H1 (cell line): ENCODE results near the gene STXBP6. TPM values are rescaled to one million over a fixed set of nuclear protein-coding genes. Genes with fewer than 3 reads are reported as not detected.

Experiments
- CTCF ChIA-PET: fragments of 300-600 bp; sonication (Branson Sonifier 250); formaldehyde crosslinking; loops from one replicate; lab custom pipeline; 2021; ENCODE audit not compliant: partially characterized antibody; lab: Charles Lee
- POLR2A ChIA-PET: fragments of 300-600 bp; sonication (Branson Sonifier 250); formaldehyde crosslinking; loops from one replicate; lab custom pipeline; 2021; ENCODE audit warnings: inconsistent platforms; ENCODE audit not compliant: partially characterized antibody; lab: Charles Lee
- DNase-seq, 2 experiments: peaks; one replicate each; pipeline versions ENCODE4 v3.0.0 to v3.0.0-alpha.2; 2010 to 2022; ENCODE audit warnings: low spot score in 2 of 2, low read depth in 1 of 2, mixed read lengths in 1 of 2
- FAIRE-seq: peaks from 2 replicates; lab custom pipeline; 2011; peaks lifted over from hg19 to GRCh38; lab: Jason Lieb, UNC
- H2AFZ ChIP-seq: 2 replicates; pipeline ENCODE4 v1.8.1; 2012; ENCODE audit warnings: low read length, inconsistent platforms
- H2AK5ac ChIP-seq: 2 replicates; pipeline ENCODE4 v1.6.1; 2013; ENCODE audit warnings: low read depth, low read length
- H2BK120ac ChIP-seq: replicated peaks from 2 replicates; pipeline ENCODE3; 2013; ENCODE audit warnings: low read depth, low read length, inconsistent platforms
- H2BK12ac ChIP-seq: 2 replicates; pipeline ENCODE4 v1.6.1; 2013; ENCODE audit warnings: low read depth, low read length
- H2BK15ac ChIP-seq: 2 replicates; pipeline ENCODE4 v1.6.1; 2013; ENCODE audit warnings: low read length
- H2BK20ac ChIP-seq: 2 replicates; pipeline ENCODE4 v1.6.1; 2013; ENCODE audit warnings: low read length
- H2BK5ac ChIP-seq: 2 replicates; pipeline ENCODE4 v1.6.1; 2013; ENCODE audit warnings: low read depth, low read length
- H3K14ac ChIP-seq: 2 replicates; pipeline ENCODE4 v1.6.1; 2013; ENCODE audit warnings: inconsistent platforms; ENCODE audit not compliant: insufficient read length
- H3K18ac ChIP-seq: 2 replicates; pipeline ENCODE4 v1.6.1; 2013; ENCODE audit warnings: low read length; ENCODE audit errors: extremely low read depth
- H3K23ac ChIP-seq: 2 replicates; pipeline ENCODE4 v1.6.1; 2013; ENCODE audit warnings: inconsistent platforms; ENCODE audit not compliant: insufficient read length
- H3K23me2 ChIP-seq: 2 replicates; pipeline ENCODE4 v1.6.1; 2013; ENCODE audit warnings: low read depth, low read length
- H3K27ac ChIP-seq: 2 replicates; pipeline ENCODE4 v1.6.1; 2011; ENCODE audit warnings: low read depth, low read length, inconsistent platforms
- H3K27me3 ChIP-seq, 4 experiments: replicated peaks in 1 of 4; 1 replicate in 1 of 4; 2 replicates in 3 of 4; pipeline versions ENCODE4 v1.6.1 to v1.8.1; 2011 to 2013; ENCODE audit warnings: low read length in 3 of 4, mild to moderate bottlenecking in 3 of 4, inconsistent platforms in 2 of 4, mixed read lengths in 2 of 4, moderate library complexity in 1 of 4; ENCODE audit not compliant: control insufficient read depth in 3 of 4, insufficient read depth in 3 of 4; ENCODE audit errors: extremely low read depth in 1 of 4
- H3K36me3 ChIP-seq, 4 experiments: 2 replicates each; pipeline versions ENCODE4 v1.6.1 to v1.8.1; 2011 to 2013; ENCODE audit warnings: mild to moderate bottlenecking in 4 of 4, low read length in 3 of 4, moderate library complexity in 2 of 4, control low read depth in 1 of 4, inconsistent platforms in 1 of 4; ENCODE audit not compliant: insufficient read depth in 4 of 4, control insufficient read depth in 2 of 4
- H3K4ac ChIP-seq: replicated peaks from 2 replicates; pipeline ENCODE3; 2013; ENCODE audit warnings: low read length, low read depth, mixed read lengths, inconsistent platforms; ENCODE audit not compliant: insufficient read length
- H3K4me1 ChIP-seq, 4 experiments: replicated peaks in 1 of 4; 1 replicate in 1 of 4; 2 replicates in 3 of 4; pipeline versions ENCODE4 v1.6.1 to v1.8.1; 2011 to 2013; ENCODE audit warnings: low read length in 3 of 4, inconsistent platforms in 2 of 4, mixed read lengths in 1 of 4; ENCODE audit not compliant: insufficient read depth in 4 of 4, control insufficient read depth in 3 of 4
- H3K4me2 ChIP-seq, 2 experiments: 2 replicates each; pipeline versions ENCODE4 v1.6.1 to v1.8.1; 2011 to 2013; ENCODE audit warnings: low read depth in 2 of 2, low read length in 2 of 2, control low read depth in 1 of 2, inconsistent platforms in 1 of 2, mild to moderate bottlenecking in 1 of 2; ENCODE audit not compliant: insufficient read depth in 1 of 2
- H3K4me3 ChIP-seq, 4 experiments: fragments of 200-600, 300-600 bp in 1 of 4; sonication (generic), shearing (Covaris generic), sonication (Bioruptor Twin) in 1 of 4; 2 replicates each; pipeline versions ENCODE4 v1.5.1 to v1.8.1; 2011 to 2016; ENCODE audit warnings: low read length in 4 of 4, low read depth in 3 of 4, control low read depth in 2 of 4, inconsistent platforms in 2 of 4, mild to moderate bottlenecking in 2 of 4, mixed read lengths in 1 of 4, moderate library complexity in 1 of 4; ENCODE audit not compliant: insufficient read depth in 2 of 4; ENCODE audit errors: extremely low read depth in 1 of 4
- H3K56ac ChIP-seq: replicated peaks from 2 replicates; pipeline ENCODE3; 2013; ENCODE audit warnings: low read depth, mild to moderate bottlenecking, mixed read lengths, low read length, inconsistent platforms; ENCODE audit not compliant: insufficient read length
- H3K79me1 ChIP-seq: 2 replicates; pipeline ENCODE4 v1.6.1; 2013; ENCODE audit warnings: low read depth, low read length, control low read depth
- H3K79me2 ChIP-seq, 2 experiments: 2 replicates each; pipeline versions ENCODE4 v1.6.1 to v1.8.1; 2012 to 2013; ENCODE audit warnings: low read length in 2 of 2, mild to moderate bottlenecking in 2 of 2, inconsistent platforms in 1 of 2; ENCODE audit not compliant: insufficient read depth in 2 of 2, control insufficient read depth in 1 of 2
- H3K9ac ChIP-seq, 4 experiments: replicated peaks in 1 of 4; 1 replicate in 1 of 4; 2 replicates in 3 of 4; pipeline versions ENCODE4 v1.6.1 to v1.8.1; 2011 to 2013; ENCODE audit warnings: low read depth in 3 of 4, low read length in 3 of 4, control low read depth in 2 of 4, mild to moderate bottlenecking in 2 of 4, moderate library complexity in 2 of 4, inconsistent platforms in 1 of 4; ENCODE audit errors: extremely low read depth in 1 of 4
- H3K9me3 ChIP-seq, 2 experiments: 2 replicates each; pipeline versions ENCODE4 v1.6.1 to v1.8.1; 2012 to 2013; ENCODE audit warnings: mild to moderate bottlenecking in 2 of 2, moderate library complexity in 2 of 2, control low read depth in 1 of 2, inconsistent platforms in 1 of 2, low read depth in 1 of 2, low read length in 1 of 2, mixed read lengths in 1 of 2; ENCODE audit not compliant: insufficient read depth in 2 of 2
- H4K20me1 ChIP-seq, 2 experiments: replicated peaks in 1 of 2; 2 replicates each; pipeline versions ENCODE3 to v1.8.1; 2011 to 2013; ENCODE audit warnings: inconsistent platforms in 2 of 2, low read length in 2 of 2, mild to moderate bottlenecking in 1 of 2; ENCODE audit not compliant: insufficient read depth in 2 of 2, control insufficient read depth in 1 of 2
- H4K5ac ChIP-seq: 2 replicates; pipeline ENCODE4 v1.6.1; 2013; ENCODE audit warnings: low read length, low read depth, mixed read lengths, inconsistent platforms; ENCODE audit not compliant: insufficient read length
- H4K8ac ChIP-seq: 2 replicates; pipeline ENCODE4 v1.8.0; 2013; ENCODE audit warnings: mild to moderate bottlenecking, moderate library complexity, low read length, inconsistent platforms; ENCODE audit not compliant: insufficient read depth; ENCODE audit errors: extremely low read depth
- H4K91ac ChIP-seq: replicated peaks from 2 replicates; pipeline ENCODE3; 2013; ENCODE audit warnings: low read length, mixed read lengths, inconsistent platforms; ENCODE audit not compliant: insufficient read length
- BACH1 ChIP-seq: IDR thresholded peaks from 2 replicates; pipeline ENCODE4 v1.6.1; 2012; ENCODE audit warnings: low read length, improper control_type of control experiment
- CEBPB ChIP-seq: IDR thresholded peaks from 2 replicates; pipeline ENCODE4 v1.6.1; 2012; ENCODE audit warnings: low read depth, low read length
- CREB1 ChIP-seq: IDR thresholded peaks from 2 replicates; pipeline ENCODE4 v1.6.1; 2012; ENCODE audit warnings: inconsistent platforms
- EGR1 ChIP-seq: IDR thresholded peaks from 2 replicates; pipeline ENCODE4 v1.6.1; 2011; ENCODE audit warnings: low read depth, low read length, borderline replicate concordance
- FOSL1 ChIP-seq: IDR thresholded peaks from 2 replicates; pipeline ENCODE4 v1.6.1; 2011; ENCODE audit warnings: mild to moderate bottlenecking, low read depth, low read length, moderate library complexity; ENCODE audit not compliant: insufficient read depth
- POLR2AphosphoS5 ChIP-seq: IDR thresholded peaks from 2 replicates; pipeline ENCODE4 v1.6.1; 2011; ENCODE audit warnings: low read depth, low read length
- POU5F1 ChIP-seq: IDR thresholded peaks from 2 replicates; pipeline ENCODE4 v1.6.1; 2011; ENCODE audit warnings: low read depth, mild to moderate bottlenecking, low read length, moderate library complexity
- RBBP5 ChIP-seq: IDR thresholded peaks from 2 replicates; pipeline ENCODE4 v1.7.1; 2012; ENCODE audit warnings: low read depth, mild to moderate bottlenecking, inconsistent platforms, low read length, moderate library complexity, borderline replicate concordance
- SIN3A ChIP-seq, 2 experiments: IDR thresholded peaks in 1 of 2; conservative IDR thresholded peaks in 1 of 2; 2 replicates each; pipeline ENCODE4 v1.6.1; 2011 to 2012; ENCODE audit warnings: low read length in 2 of 2, improper control_type of control experiment in 1 of 2, low read depth in 1 of 2, mild to moderate bottlenecking in 1 of 2
- TEAD4 ChIP-seq: IDR thresholded peaks from 2 replicates; pipeline ENCODE4 v1.6.1; 2012; ENCODE audit warnings: low read depth, low read length, inconsistent platforms, mixed read lengths
- YY1 ChIP-seq: IDR thresholded peaks from 2 replicates; pipeline ENCODE4 v1.6.1; 2011; ENCODE audit warnings: low read depth, mild to moderate bottlenecking, low read length
- ZNF274 ChIP-seq: IDR thresholded peaks from 2 replicates; pipeline ENCODE4 v1.7.0; 2012; ENCODE audit warnings: low read length, borderline replicate concordance; ENCODE audit errors: extremely low read depth
- WGBS, 2 experiments: shearing (Covaris generic) in 1 of 2; methylation state at CpG; one replicate each; pipeline versions ENCODE4 v1.1.6 to v1.1.7; 2013 to 2015; ENCODE audit warnings: low lambda C conversion rate in 2 of 2, mixed read lengths in 2 of 2, inconsistent platforms in 1 of 2, low coverage in 1 of 2, missing lambda C conversion rate in 1 of 2; ENCODE audit not compliant: insufficient replicate concordance in 2 of 2, insufficient coverage in 1 of 2, insufficient read length in 1 of 2; ENCODE audit errors: extremely low coverage in 1 of 2, missing lambda C conversion rate in 1 of 2; 5-methylcytosine and 5-hydroxymethylcytosine counted together
- polyA plus RNA-seq, 7 experiments: library from polyadenylated mRNA; depleted of rRNA in 3 of 7; stranded (reverse) in 5 of 7; unstranded in 2 of 7; fragments of >200 nt in 5 of 7; fragments of 200-250 nt in 2 of 7; gene quantifications; 1 replicate in 5 of 7; 2 replicates in 1 of 7; 4 replicates in 1 of 7; pipeline versions ENCODE4 v1.2.1 to v1.2.3, GENCODE V29; 2011 to 2013; ENCODE audit warnings: missing spikeins in 2 of 7, mixed read lengths in 2 of 7
- total RNA-seq: library from RNA; stranded (reverse); fragmentation: NEBNext Ultra II Directional; extraction: Animal tissue kit (Norgen Biotek cat#: 25700); gene quantifications from 2 replicates; pipeline ENCODE4 v1.2.1, GENCODE V29; 2021
- TF ChIP-seq, protein P1 (sequence below), 3 experiments: IDR thresholded peaks; 1 replicate in 2 of 3; 2 replicates in 1 of 3; pipeline versions ENCODE4 v1.5.1 to v1.6.1; 2011; ENCODE audit warnings: low read length in 3 of 3, mild to moderate bottlenecking in 3 of 3, inconsistent platforms in 2 of 3, low read depth in 1 of 3, moderate library complexity in 1 of 3; ENCODE audit not compliant: insufficient read depth in 1 of 3; ENCODE audit errors: control extremely low read depth in 1 of 3

Gene STXBP6
- total and polyA plus RNA-seq, 2 of the 8 experiments (the other 6 are each of a cell fraction or from before 2014, with no cell fraction given): 9.4 to 18.1 TPM

DNA sequence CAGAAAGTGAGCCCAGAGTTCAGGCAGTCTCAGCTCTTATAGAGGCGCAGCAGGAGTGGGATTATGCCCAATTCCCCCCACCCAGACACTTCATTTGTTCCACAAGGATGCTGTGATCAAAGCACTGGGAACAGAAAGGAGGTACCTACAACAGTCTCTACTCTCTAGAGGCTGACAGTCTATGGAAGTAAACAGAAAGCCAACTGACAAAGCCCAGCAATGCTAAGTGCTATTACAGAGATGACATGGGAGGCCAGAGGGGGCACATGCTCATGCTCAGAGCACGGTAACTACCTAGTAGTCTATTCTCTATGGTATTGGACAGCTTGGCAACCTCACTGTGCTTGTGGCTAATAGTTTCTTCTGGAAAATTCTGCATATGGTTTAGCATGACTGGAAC lies 85.9 kb downstream of the STXBP6 start:
- TF ChIP-seq POU5F1: no peak
- TF ChIP-seq ZNF274: no peak
- no peak for TF ChIP-seq SIN3A (conservative IDR thresholded peaks at IDR 0.05 in 1 of 2, IDR thresholded peaks at IDR 0.05 in 1 of 2; ENCODE audit: low read depth in 1 of 2, low read length in 2 of 2)
- no peak for TF ChIP-seq BACH1
- no peak for TF ChIP-seq YY1
- no peak for TF ChIP-seq RBBP5
- TF ChIP-seq, protein P1, sequence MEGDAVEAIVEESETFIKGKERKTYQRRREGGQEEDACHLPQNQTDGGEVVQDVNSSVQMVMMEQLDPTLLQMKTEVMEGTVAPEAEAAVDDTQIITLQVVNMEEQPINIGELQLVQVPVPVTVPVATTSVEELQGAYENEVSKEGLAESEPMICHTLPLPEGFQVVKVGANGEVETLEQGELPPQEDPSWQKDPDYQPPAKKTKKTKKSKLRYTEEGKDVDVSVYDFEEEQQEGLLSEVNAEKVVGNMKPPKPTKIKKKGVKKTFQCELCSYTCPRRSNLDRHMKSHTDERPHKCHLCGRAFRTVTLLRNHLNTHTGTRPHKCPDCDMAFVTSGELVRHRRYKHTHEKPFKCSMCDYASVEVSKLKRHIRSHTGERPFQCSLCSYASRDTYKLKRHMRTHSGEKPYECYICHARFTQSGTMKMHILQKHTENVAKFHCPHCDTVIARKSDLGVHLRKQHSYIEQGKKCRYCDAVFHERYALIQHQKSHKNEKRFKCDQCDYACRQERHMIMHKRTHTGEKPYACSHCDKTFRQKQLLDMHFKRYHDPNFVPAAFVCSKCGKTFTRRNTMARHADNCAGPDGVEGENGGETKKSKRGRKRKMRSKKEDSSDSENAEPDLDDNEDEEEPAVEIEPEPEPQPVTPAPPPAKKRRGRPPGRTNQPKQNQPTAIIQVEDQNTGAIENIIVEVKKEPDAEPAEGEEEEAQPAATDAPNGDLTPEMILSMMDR (IDR thresholded peaks at IDR 0.05; ENCODE audit: control extremely low read depth in 1 of 3, insufficient read depth in 1 of 3, low read depth in 1 of 3, low read length in 3 of 3): no peak
- TF ChIP-seq POLR2AphosphoS5: no peak
- no peak for TF ChIP-seq CEBPB
- no peak for TF ChIP-seq TEAD4
- no peak for TF ChIP-seq EGR1
- no peak for TF ChIP-seq FOSL1
- TF ChIP-seq CREB1: no peak
- POLR2A ChIA-PET: no interaction called here
- Histone ChIP-seq H3K4ac (no peak overlapping the region), H3K36me3 (no peaks in the 10 kb centered on the region), H2AK5ac (no peak overlapping the region), H3K79me2 (no peaks in the 10 kb centered on the region), H2BK5ac (no peak overlapping the region), H3K9me3 (no peaks in the 10 kb centered on the region), H2AFZ (no peak overlapping the region), H3K27ac (no peak overlapping the region), H3K18ac (no peak overlapping the region), H3K9ac (no peak overlapping the region), H3K23me2 (no peaks in the 10 kb centered on the region), H3K56ac (no peak overlapping the region), H3K4me2 (no peak overlapping the region), H3K79me1 (no peaks in the 10 kb centered on the region), H4K8ac (no peak overlapping the region), H4K20me1 (no peaks in the 10 kb centered on the region), H2BK20ac (no peak overlapping the region), H3K23ac (no peak overlapping the region), H4K5ac (no peak overlapping the region), H3K4me1 (peaks cover 0 to 3% (median 0%) of the 10 kb centered on the region in 4 experiments; a peak in 1 of 7 replicates), H3K14ac (no peak overlapping the region), H2BK12ac (no peak overlapping the region), H4K91ac (no peak overlapping the region), H2BK15ac (no peak overlapping the region), H2BK120ac (no peak overlapping the region), H3K4me3 (no peak overlapping the region), H3K27me3 (no peaks in the 10 kb centered on the region)
- FAIRE-seq: no peak
- CTCF ChIA-PET: interaction anchor here (0.9 to 1.6 kb wide), 3 partner anchors 9 to 11 kb away, joined by 3 to 5 read pairs (median 4); no protein-coding TSS in a partner anchor
- 94% methylated on average over 2 of the region's 2 CpGs; no CpG with 5 or more reads in 1 of the 2 experiments for WGBS, 2 experiments
- DNase-seq: no peak
